Midbrain (tissue), 1 donor: ENCODE data around the gene CNIH2.
"Not testable (repeated sequence)": the region's sequence is repeated elsewhere in the genome, so short reads cannot be mapped to it uniquely, and the experiment has no call there.

Experiments
- DNase-seq: peaks from one replicate; lab custom pipeline; 2025; lab: John Stamatoyannopoulos, UW

CNIH2 gene

GRCh38 chr11:66314561-66315497 lies 36.9 kb downstream of the CNIH2 start:
- DNase-seq: no peak

GRCh38 chr11:66315498-66315885 lies 37.5 kb downstream of the CNIH2 start:
- DNase-seq: no peak

DNA sequence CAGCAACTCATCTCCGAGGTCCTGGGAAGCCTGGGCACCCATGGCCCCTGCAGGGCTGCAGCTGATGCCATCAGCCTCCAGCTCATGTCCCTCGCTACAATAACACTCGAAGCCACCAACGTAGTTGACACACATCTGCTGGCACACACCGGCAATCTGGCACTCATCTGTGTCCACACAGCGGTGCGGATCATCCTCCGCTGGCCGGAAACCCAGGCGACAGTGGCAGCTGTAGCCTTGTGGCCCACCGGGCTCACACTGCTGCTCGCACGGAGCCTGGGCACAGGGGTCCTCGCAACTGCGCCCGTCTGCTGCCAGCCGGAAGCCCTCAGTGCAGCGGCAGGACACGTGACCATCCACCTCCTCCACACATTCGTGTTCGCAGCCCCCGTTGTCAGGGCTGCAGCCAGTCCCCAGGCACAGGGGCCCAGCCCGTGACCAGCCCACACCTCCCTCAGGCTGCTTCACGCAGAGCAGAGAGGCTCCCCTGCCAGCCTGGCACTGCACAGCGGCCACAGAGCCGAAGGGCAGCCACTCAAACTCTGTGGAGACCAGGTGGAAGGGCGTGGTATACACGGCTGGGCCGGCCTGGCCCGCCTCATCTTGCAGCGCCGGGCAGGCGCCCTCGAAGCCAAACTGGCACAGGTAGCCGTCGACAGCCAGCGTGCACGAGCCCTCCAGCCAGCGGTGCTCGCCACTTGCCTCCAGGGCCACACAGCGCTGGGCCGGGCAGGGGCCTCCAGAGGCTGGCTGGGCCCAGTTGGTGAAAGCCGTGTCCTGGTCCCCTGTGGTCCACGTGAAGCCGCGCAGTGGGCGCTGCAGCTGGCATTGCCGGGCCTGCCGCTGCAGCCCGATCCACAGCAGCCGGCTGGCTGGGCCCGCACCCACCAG lies 38.2 kb downstream of the CNIH2 start:
- no peak for DNase-seq

- DNase-seq: no peak
These were observed 38.9 kb downstream of the CNIH2 start, which contains the start of gene CD248 for GRCh38 chr11:66316849-66317251. Gene CD248, minus strand, starts transcription at chr11:66317044. Its CDS starts 17 bp downstream, at chr11:66317027.

DNA sequence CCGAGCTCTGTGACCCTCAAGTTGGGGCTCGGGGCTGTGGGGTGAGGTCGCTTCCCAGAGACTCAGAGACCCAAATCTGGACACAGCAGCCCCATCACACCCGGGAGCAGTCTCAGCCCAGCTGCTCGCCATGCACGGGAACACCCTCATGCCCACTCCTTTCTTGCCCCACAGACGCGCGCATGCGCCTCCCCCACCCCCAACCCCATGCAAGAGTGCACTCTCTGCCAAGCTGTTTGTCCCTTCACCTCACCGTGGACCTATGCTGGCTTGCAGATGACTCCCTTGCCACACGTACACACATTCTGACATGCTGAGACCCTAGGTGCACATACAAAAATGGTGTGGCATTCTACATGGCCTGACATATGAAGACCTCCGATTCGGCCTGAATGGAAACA lies 39.3 kb downstream of the CNIH2 start:
- no peak for DNase-seq

- DNase-seq: no peak
These were observed 40.0 kb downstream of the CNIH2 start for GRCh38 chr11:66317723-66318599.

DNA sequence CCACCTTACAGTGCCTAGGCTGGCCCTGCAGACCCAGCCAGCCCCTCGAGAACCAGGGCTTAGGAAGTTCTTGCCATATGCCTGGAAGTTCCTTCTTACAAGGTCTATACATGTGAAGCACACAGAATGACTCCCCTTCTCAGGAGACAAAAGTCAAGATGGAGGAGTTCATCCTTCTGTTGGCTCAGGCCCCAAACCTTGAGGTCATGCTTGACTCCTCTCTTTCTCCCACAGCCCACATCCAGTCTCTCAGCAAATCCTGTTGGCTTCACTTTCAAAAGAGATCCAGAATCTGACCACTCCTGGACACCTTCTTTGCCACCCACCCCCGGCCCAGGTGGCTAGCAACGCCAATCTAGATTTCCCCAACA lies 40.6 kb downstream of the CNIH2 start:
- no peak for DNase-seq

DNA sequence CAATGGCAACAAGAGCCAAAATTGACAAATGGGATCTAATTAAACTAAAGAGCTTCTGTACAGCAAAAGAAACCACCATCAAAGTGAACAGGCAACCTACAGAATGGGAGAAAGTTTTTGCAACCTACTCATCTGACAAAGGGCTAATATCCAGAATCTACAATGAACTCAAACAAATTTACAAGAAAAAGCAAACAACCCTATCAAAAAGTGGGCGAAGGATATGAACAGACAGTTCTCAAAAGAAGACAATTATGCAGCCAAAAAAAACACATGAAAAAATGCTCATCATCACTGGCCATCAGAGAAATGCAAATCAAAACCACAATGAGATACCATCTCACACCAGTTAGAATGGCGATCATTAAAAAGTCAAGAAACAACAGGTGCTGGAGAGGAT lies 42.3 kb downstream of the CNIH2 start:
- not testable (repeated sequence) for DNase-seq

DNA sequence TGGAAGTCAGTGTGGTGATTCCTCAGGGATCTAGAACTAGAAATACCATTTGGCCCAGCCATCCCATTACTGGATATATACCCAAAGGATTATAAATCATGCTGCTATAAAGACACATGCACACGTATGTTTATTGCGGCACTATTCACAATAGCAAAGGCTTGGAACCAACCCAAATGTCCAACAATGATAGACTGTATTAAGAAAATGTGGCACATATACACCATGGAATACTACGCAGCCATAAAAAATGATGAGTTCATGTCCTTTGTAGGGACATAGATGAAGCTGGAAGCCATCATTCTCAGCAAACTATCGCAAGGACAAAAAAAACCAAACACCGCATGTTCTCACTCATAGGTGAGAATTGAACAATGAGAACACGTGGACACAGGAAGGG lies 42.8 kb downstream of the CNIH2 start:
- DNase-seq: not testable (repeated sequence)

DNA sequence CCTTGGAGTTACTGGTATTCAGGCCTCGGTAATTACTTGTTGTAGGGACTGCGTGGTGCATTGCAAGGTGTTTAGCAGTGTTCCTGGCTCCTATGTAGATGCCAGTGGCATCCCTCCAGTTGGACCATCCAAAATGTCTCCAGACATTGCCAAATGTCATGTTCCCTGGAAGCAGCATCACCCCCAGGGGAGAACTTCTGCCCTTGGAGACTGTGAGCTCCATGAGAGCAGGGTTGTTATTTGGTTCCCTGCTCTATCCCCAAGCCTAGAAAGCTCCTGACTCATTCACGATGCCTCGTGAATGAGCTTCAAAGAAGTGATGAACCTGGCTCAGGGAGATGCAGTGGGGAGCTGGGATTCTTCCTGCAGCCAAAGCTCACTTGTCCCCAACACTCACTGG lies 43.6 kb downstream of the CNIH2 start:
- DNase-seq: no peak

DNA sequence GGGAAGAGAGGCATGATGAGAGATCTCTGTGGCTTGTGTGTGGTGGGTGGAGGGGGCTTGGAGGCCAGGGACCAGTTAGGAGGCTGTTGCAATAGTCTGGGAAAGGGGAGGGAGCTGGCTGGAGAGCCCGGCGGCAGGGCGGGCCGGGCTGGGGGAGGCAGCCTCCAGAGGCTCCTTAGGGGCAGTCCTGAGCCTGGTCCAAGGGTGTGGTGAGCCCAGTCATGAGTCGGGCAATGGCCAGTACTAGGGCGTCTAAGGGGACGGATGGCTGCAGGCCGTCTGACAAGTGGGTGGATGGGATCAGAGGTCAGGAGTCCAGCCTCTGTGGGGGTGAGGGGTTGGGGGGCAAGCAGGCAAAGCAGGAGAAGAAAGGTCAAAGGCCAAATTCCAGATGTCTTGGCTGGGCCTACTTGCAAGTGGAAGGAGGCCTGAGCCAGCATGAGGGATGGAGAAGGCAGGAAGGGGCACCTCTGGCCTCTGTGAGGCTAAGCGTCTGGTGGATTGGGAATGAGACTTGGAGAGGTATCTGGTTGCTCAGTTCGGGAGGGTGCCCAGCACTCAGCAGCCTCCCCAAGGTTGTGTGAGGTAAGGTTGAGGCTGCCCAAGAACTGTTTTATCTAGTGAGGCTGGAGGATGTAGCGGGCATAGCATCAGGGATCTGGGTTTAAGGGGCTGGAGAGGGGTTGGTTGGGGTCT lies 44.9 kb downstream of the CNIH2 start:
- no peak for DNase-seq

GRCh38 chr11:66323684-66324083 lies 45.7 kb downstream of the CNIH2 start:
- DNase-seq: no peak

DNA sequence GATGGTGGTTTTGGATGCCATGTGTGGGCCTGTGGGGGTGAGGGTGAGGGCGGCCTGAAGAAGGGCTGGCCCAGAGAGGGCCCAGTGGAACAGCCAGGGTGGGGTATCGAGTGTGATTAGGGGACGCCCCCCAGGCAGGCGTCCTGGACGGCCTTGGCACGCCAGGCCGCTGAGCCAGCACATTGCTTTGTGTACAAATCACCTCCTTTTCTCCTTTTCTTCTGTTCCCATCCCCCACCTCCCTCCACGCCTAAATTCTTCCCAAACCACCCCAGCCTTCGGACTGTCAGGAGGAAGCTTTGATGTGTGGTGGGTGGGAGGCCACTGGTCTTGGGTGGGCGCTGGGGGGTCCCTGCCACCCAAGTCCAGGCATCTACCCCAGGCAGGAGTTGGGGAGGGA lies 46.7 kb downstream of the CNIH2 start:
- DNase-seq: no peak

GRCh38 chr11:66325263-66325671 lies 47.3 kb downstream of the CNIH2 start:
- DNase-seq: no peak

DNA sequence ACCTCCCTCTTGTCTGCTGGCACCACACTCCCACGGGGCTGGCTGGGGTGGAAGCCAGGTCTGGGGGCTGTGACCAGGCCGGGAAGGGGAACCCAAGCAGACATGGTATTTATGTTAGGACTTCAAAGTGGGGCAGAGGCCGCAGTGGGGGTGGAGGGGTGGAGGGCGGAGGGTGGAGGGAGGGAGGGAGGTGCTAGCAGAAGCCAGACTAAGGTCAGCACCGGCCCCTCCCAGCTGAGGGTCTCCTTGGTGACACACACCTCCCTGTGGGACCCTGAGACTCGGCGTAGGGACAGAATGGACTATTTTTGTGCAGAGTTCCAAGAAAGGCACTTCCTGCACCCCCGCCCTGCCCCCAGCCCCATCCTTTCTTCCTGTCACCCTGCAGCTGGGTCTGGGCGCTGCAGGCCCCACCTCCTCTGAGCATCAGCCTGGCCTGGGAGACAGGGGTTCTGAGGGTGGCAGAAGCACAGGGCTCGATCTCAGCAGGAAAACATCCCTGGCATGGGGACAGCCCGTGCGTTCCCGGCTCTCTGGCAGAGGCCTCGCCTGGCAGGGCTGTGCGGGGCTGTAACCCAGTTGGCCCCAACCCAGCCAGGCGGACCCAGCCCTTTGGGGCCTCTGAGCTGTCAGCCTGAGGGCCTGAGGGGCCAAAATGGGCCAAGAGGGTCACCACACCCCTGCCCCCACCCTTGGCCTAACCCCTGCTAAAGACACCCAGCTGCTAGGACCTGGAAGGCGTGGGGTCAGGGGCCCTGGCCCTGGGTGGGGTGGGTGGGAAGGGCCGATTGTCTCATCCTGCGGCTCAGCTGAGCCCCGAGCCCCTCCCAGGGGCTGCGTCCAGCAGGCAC lies 48.5 kb downstream of the CNIH2 start:
- no peak for DNase-seq

GRCh38 chr11:66327171-66328030 lies 49.4 kb downstream of the CNIH2 start:
- no peak for DNase-seq

- no peak for DNase-seq
These were observed 50.0 kb downstream of the CNIH2 start for GRCh38 chr11:66328031-66328301.

DNA sequence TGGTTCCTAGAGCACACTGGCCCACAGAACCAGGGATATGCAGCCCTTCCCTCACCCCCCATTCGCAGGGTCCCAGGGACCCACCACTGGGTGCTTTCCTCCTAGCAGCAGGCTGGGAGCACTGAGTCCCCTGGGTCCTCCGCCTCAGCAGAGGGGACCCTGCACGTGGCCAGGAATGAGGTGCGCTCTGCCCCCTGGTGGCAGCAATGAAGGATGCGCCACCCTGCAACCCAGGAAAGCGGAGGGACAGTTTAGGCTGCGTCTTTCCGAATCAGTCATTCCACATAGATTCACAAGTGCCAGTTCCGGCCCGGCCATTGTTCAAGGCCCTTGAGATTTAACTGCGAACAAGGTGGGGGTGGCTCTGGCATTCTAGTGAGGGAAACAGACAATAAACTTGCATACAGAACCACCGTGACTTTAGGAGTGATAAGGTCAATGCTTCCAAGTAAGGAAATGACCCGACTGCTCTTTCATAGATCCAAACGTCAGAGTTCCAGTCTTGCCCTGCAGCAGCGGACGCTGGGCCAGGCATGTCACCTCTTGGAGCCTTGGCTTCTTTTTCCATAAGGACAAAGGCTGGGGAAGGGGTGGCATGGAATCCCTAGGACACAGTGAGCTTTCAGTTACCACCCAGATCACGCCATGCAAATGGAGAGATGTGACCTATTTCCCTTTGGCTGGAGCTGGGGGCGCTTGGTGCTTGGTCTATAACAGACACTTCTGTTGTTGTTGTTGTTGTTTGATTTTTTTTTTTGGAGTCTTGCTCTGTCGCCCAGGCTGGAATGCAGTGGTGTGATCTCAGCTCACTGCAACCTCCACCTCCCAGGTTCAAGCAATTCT lies 50.5 kb downstream of the CNIH2 start:
- DNase-seq: peak; percentile 79
